ENCODE results near the gene UNC5B.
"Not testable (repeated sequence)": the region's sequence is repeated elsewhere in the genome, so short reads cannot be mapped to it uniquely, and the experiment has no call there.

Gene UNC5B

GRCh38 chr10:71209731-71210541 lies 2.4 kb upstream of the UNC5B start:
- no peak for DNase-seq

- no peak for DNase-seq
These were observed 1.9 kb upstream of the UNC5B start for GRCh38 chr10:71210542-71210871.

GRCh38 chr10:71211053-71211452 lies 1.3 kb upstream of the UNC5B start:
- no peak for DNase-seq

GRCh38 chr10:71211775-71212317 lies 524 bp upstream of the UNC5B start:
- no peak for DNase-seq

GRCh38 chr10:71213127-71213621 lies 804 bp downstream of the UNC5B start:
- DNase-seq, result peak; percentile 60

- no peak for DNase-seq
These were observed 1.5 kb downstream of the UNC5B start for GRCh38 chr10:71213761-71214440.

GRCh38 chr10:71214641-71215559 lies 2.5 kb downstream of the UNC5B start:
- DNase-seq, result no peak

- no peak for DNase-seq
These were observed 4.0 kb downstream of the UNC5B start for GRCh38 chr10:71216363-71216695.

GRCh38 chr10:71216751-71217265 lies 4.4 kb downstream of the UNC5B start:
- DNase-seq, result no peak

GRCh38 chr10:71217266-71218045 lies 5.1 kb downstream of the UNC5B start:
- DNase-seq, result no peak

GRCh38 chr10:71218046-71218650 lies 5.8 kb downstream of the UNC5B start:
- DNase-seq, result no peak

GRCh38 chr10:71218651-71219050 lies 6.3 kb downstream of the UNC5B start:
- no peak for DNase-seq

GRCh38 chr10:71219236-71219917 lies 7.0 kb downstream of the UNC5B start:
- DNase-seq, result not testable (repeated sequence)

GRCh38 chr10:71219918-71220688 lies 7.7 kb downstream of the UNC5B start:
- DNase-seq, result no peak

- no peak for DNase-seq
These were observed 8.5 kb downstream of the UNC5B start for GRCh38 chr10:71220689-71221540.

GRCh38 chr10:71221586-71222202 lies 9.3 kb downstream of the UNC5B start:
- no peak for DNase-seq

GRCh38 chr10:71222601-71223346 lies 10.4 kb downstream of the UNC5B start:
- DNase-seq, result no peak
